GM18907 (cell line): ENCODE measurements around the gene R3HDM2.

Experiments
- ATAC-seq: cut with Tn5 transposase; IDR thresholded peaks from one replicate; pipeline ENCODE4 v1.9.1; 2021; ENCODE audit warnings: mild to moderate bottlenecking, moderate library complexity; ENCODE audit not compliant: unreplicated experiment

Gene R3HDM2

GRCh38 chr12:57430931-57431566, at the start of gene R3HDM2:
Gene R3HDM2 (minus strand): TSS chr12:57431043. CDS start chr12:57310428, 120,615 bp downstream.
- peak; percentile 93 for ATAC-seq

DNA sequence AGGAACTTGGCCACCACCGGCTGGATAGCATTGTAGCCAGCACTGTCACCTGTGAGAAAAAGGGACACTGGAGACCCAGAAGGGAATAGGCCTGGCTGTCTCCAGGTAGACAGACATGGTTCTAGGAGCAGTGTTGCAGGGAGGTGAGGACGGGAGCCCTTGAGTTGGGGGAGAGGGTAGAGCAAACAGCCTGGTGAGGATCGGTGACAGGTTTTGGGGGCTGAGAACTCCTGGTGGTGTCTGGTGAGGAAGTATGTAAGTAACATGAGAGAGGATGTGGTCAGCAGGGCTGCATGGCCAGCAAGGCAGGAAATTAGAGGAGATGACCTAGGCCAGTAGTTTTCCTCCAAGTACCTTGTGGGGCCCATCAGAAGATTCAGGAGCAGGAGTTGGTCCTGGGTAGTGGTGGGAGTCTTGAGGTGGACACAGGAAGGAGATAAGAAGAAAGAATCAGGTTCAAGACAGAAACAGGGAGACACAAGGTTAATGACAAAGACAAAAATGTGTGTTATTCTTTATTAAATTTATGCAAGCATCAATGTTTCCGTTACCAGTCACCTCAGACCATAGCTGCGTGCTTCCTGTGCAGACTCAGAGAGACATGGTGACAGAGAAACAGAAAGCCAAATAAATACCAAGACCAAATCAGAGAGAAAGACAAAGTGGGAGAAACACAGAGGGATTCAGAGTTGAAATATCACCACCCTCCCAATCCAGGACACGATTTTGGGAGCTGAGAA, 48.7 kb upstream of the R3HDM2 start, which contains the start of gene ARHGAP9:
Gene ARHGAP9, minus strand, starts transcription at position 491 of the 740 bp plus-strand sequence. Its CDS starts 460 bp downstream, at position 31.
- ATAC-seq: no peak

DNA sequence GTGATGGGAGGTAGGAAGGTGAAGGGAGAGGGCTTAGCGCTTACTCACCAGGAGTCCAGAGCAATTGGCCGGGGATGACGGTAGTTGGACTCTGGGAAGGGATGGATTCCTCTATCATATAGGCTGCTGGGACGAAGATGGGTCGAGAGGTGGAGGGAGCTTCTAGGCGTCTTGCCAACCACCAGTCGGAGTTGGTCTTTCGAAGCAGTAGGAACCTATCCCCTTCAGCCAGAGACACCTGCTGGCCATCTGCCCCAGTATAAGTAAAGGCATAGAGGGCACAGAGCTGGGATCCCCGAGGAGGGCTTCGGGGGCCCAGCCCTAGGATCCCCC, 48.2 kb upstream of the R3HDM2 start:
- ATAC-seq: no peak

DNA sequence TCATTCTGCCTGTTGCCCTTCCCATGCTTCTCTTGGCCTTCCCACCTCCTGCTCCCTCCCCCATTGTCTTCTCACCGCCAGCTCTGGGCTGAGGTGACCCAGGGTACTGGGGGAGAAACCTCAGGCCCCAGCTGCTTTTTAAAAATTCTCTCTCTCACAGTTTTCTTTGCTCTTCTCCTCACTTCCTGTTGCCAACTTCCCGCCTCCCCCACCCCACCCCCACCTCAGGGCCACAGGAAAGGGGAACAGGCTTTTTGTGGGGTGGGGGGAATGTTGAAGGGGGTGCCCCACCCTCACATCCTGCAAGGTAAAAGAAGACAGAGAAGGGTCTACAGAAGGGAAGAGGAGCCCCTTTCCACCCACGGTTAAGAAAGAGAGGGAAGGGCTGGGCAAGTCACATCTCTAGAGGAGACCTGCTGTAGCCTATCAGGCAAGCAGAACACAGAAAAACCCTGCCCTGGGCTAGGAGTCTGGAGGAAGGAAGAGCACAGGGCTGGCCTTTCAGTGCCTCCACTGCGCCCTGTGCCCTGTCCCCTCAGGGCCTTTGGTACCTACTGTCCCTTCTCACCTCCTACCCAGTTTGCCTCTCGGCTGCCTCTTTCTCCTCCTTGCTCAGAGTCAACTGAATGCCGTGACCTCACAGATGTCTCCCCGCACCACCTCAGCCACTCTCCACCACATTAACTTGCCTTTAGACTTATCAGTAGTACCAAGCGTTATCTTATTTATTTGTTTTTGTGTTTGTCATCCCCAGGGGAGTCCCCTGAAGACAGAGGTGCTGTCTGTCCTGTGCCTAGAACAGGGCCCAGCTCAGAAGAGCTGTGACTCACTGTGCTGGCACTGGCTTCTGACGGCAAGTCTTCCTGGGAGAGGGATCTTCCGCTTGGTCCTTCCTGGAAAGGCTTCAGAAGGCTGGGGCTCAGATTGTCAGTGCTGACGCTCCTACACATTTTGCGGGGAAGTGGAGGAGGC, 47.2 kb upstream of the R3HDM2 start:
- ATAC-seq: no peak

DNA sequence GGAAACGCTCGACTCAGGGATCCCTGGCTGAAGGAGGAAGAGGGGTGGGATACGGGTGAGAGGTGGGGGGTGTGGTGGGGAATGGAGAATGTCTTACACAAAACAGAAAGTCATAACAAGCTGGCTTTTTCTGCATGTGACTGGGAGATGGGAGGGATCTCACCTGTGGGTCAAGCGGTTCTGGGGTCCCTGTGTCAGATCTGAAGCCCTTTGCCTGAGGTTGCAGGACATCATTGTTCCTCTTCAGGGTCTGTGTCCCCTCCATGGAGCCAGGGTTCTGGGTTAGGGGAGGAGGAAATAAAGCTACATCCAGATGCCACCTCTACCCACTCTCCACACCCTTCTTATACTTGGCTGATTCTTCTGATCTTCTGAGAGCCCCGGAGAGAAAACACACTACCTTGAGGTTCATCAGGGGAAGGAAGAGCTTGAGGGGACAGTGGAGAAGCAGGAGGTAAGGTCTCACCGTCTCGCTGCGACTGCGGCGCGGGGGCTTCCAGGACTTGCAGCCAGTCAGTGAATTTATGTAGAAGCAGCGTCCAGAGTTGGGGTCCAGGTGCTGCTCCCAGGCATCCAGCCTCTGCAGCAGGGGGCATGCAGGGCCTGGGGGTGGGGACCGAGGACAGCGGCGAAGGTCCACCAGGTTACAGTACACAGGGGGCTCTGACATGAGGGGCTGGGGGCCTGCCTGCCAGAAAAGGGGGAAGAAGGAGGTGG, 46.3 kb upstream of the R3HDM2 start:
- no peak for ATAC-seq

DNA sequence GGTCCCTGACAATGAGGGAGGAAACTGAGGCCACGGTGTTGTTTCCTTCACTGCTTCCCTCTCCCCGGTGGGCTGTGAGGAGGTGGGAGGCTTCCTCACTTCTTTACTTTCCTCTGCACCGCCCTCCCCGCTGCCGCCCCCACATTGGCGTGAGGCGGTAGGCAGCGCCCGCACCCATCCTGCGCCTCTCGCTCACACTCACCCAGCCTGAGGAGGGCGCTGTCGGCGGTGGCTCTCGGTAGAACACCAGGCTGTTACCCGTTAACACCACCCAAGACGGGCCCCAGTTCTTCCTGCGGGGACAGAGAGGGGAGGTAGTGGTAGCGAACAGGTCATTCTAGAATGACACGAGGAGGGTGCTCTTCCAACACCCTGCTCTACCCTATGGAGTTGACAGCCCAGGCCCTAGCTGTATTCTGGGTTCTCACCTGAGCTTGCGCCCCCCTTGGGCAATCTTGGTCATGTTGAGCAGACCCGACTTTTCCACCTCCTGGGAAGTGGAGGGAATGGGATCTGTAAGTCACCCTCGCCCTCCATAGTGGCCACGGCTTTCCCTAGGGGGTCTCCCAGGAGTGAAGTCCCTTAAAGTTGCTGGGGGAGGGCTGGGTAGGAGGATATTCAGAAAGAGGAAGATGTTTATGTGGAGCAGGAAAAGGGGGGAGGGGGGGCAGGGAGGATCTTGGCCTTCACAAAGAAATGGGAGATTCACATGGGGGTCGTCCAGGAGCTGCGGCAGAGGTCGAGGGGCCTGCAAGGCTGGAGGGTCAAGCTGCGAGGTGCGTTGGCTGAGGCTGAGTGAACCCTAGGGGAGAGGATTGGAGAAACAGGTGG, 45.5 kb upstream of the R3HDM2 start:
- peak; percentile 37 for ATAC-seq

GRCh38 chr12:57475271-57476161, 44.7 kb upstream of the R3HDM2 start:
- no peak for ATAC-seq

- ATAC-seq: no peak
Measured at GRCh38 chr12:57474862-57475261, 44.0 kb upstream of the R3HDM2 start.

DNA sequence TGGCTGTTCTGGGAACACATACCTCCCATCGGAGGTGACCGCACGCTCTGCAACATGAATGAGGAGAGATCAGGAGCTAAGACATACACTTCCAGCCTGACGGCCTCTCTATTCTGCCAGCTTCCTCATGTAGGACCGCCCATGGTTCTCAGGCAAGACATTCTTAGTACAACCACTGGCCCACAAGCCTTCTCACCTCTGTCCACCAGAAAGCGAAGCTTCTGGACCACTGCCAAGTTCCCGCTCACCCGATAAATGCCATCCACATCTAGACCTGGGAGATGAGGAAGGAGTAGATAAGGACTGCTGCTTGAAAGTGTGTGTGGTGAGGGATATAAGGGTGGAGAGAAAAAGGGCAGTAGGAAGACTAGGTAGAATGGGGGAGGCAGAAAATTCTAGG, 43.6 kb upstream of the R3HDM2 start:
- ATAC-seq: no peak

DNA sequence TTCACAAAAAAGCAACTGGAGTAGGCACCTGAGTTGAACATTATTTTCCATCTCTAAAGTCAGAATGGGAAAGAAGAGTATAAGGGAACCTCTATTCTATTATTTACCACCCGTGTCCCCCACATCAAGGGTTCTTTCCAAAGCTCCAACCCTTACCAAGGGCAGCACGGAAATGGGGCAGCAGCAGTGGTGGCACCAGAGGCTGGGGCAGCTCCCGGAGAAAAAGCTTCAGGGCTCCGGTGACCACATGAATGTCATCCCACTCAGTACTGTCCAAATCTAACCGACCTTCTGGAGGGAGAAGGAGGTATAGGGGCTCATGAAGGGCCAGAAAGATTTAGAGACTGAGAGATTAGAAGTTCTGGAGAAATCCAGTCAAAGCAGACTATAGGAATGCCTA, 43.0 kb upstream of the R3HDM2 start:
- no peak for ATAC-seq

DNA sequence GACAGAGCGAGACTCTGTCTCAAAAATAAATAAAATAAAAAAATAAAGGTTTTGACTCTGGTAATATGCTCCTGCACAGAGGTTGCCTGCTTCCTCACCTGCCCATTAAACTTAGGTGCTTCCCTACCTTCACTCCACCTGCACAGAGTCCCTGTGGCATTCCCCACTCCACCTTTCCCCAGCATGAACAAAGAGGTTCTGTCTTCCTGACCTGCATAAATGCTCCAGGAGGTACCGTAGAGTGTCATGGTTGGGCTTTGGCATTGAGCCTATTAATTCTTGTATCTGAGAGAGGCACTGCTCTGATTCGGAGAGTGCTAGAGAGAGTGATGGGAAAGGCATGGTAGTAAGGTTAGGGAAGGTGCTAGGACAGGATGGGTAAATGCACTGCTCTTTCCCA, 42.5 kb upstream of the R3HDM2 start:
- ATAC-seq: no peak

DNA sequence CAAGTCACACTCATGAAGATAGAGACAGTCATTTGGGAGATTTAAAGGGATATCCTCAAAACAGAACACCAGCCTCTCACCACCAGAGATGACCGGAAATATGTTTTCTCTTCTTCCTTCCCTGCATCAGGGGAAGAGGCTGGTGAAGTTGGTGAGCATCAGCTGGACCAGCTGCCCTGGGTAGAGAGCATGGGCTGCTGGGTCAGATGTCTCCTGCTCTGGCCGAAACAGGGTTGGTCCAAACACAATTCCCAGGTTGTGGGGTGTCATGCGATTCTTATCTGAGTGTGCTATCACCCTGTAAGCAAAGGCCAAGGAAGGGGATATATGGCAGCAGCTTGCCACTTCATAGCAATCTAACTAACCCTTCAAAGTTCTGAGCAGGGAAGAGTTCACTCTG, 41.5 kb upstream of the R3HDM2 start:
- no peak for ATAC-seq

GRCh38 chr12:57471661-57472060, 40.8 kb upstream of the R3HDM2 start:
- ATAC-seq: no peak

DNA sequence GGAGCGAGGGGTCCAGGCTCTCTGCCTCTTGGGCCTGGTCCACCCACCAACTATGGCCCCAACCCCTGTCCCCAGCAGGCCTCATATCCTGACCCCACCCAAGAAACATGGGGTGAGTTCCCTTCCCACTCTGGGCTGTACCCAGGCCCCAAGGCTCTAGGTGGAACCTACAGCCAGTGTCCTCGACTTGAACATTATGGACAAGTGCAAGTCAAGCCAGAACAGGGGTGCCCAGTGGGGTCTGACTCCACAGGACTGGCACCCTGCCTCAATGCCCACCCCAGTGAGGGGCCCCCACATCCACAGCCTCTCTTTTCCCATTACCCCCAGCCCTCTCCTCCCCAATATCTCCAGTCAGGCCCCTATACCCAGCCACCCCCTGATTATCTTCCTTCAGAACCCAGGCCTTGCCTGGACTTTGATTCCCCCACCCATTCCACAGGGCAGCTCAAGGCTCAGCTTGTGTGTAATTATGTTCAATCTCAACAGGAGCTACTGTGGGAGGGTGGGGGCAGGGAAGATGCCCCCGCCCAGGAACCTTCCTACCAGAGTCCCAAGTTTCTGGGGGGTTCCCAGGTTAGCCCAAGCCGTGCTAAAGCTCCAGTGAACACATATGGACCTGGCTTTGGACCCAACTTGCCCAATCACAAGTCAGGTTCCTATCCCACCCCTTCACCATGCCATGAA, 40.3 kb upstream of the R3HDM2 start:
- ATAC-seq: no peak

- ATAC-seq: no peak
Measured at GRCh38 chr12:57470286-57470969, 39.6 kb upstream of the R3HDM2 start.

DNA sequence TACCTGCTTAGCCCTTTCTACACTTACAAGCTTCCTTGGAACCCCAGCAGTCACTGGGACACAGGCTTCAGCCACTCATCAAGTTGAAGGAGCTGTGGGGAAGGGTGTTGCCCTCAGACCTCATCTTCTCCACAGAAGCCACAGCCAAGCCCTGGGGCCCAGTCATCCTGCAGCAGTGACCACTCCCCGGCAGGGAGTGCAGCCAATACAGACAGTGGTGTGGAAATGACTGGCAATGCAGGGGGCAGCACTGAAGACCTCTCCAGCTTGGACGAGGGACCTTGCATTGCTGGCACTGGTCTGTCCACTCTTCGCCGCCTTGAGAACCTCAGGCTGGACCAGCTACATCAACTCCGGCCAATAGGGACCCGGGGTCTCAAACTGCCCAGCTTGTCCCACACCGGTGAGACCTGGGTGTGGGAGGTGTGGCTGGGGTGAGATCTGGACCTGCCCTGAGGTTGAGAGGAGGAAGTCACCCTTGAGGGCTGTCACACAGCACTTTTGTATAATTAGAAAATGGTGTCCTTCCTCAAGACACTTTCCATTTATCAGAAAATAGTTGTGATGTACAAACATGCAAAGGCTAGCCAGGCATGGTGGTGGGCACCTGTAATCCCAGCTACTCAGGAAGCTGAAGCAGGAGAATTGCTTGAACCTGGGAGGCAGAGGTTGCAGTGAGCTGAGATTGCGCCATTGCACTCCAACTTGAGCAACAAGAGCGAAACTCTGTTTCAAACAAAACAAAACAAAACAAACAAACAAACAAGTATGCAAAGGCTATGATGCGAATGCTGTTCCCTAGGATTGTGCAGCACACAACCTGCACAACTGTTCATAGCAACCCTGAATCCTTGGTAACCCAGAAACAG, 38.7 kb upstream of the R3HDM2 start:
- no peak for ATAC-seq

DNA sequence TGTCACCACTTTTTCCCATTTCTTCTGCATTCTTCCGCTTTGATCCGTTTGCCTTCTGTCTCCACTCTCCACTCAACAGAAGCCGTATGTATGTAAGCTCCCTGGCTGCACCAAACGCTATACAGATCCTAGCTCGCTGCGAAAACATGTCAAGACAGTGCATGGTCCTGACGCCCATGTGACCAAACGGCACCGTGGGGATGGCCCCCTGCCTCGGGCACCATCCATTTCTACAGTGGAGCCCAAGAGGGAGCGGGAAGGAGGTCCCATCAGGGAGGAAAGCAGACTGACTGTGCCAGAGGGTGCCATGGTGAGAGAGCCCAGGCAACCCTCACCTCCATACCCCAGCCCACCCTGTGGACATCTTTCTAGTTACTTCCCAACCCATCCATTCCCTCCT, 37.1 kb upstream of the R3HDM2 start:
- no peak for ATAC-seq
